ENCODE measurements around the gene SHISA9.

DNA sequence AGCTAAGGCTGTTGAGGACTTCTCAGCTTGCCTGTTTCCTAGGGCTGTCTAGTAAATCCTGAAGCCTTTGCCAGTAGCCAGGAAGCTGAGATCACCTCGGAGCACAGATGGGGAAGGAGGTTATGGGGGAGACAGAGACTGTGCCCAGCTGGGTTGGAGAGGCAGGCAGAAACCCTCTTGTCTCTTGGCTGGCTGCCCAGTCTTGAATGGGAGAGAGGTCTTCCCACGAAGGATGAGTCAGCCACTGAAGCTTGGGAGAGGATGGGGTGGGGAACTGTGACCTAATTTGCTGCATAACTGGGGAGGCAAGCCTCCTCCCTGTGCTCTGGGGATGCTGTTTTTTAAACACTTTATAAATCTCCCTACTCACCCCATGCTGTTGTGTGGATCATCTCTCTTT lies 69.8 kb downstream of the SHISA9 start:
- TF ChIP-seq, protein P1, sequence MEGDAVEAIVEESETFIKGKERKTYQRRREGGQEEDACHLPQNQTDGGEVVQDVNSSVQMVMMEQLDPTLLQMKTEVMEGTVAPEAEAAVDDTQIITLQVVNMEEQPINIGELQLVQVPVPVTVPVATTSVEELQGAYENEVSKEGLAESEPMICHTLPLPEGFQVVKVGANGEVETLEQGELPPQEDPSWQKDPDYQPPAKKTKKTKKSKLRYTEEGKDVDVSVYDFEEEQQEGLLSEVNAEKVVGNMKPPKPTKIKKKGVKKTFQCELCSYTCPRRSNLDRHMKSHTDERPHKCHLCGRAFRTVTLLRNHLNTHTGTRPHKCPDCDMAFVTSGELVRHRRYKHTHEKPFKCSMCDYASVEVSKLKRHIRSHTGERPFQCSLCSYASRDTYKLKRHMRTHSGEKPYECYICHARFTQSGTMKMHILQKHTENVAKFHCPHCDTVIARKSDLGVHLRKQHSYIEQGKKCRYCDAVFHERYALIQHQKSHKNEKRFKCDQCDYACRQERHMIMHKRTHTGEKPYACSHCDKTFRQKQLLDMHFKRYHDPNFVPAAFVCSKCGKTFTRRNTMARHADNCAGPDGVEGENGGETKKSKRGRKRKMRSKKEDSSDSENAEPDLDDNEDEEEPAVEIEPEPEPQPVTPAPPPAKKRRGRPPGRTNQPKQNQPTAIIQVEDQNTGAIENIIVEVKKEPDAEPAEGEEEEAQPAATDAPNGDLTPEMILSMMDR (IDR thresholded peaks at IDR 0.05; ENCODE audit: poor library complexity) = no peak
- no peak for TF ChIP-seq EZH2 (IDR thresholded peaks at IDR 0.05; ENCODE audit: borderline replicate concordance)

Measured in hepatocyte (in vitro differentiated cells).